ENCODE measurements around the gene VILL. TPM values are rescaled to one million over a fixed set of nuclear protein-coding genes. Genes with fewer than 3 reads are reported as not detected.

VILL gene
- total and polyA plus RNA-seq, 2 donors (not counting 3 experiments of a cell fraction or from before 2014, with no cell fraction given): 9.0 to 10.0 TPM

GRCh38 chr3:37946531-37946889, 44.1 kb upstream of the VILL start:
- no peaks in the 10 kb centered on the region for H3K9me3 ChIP-seq (replicated peaks; ENCODE audit: control insufficient read depth, insufficient read depth, low read length)
- no peak for TF ChIP-seq JUN (IDR thresholded peaks at IDR 0.05; ENCODE audit: borderline replicate concordance, insufficient read depth, insufficient read length, low read depth)
- TF ChIP-seq MAX (IDR thresholded peaks at IDR 0.05; ENCODE audit: insufficient read depth, insufficient read length): no peak
- TF ChIP-seq POLR2A (IDR thresholded peaks at IDR 0.05; ENCODE audit: low read depth, low read length): no peak
- TF ChIP-seq POLR2AphosphoS5 (IDR thresholded peaks at IDR 0.05; ENCODE audit: insufficient read depth, low read depth, low read length): no peak
- TF ChIP-seq MYC (IDR thresholded peaks at IDR 0.05; ENCODE audit: low read depth, low read length): no peak
- TF ChIP-seq CTCF (IDR thresholded peaks at IDR 0.05; ENCODE audit: extremely low read depth in 1 of 2, insufficient read depth in 1 of 2, low read depth in 1 of 2, low read length in 2 of 2): no peak
- TF ChIP-seq EZH2 (IDR thresholded peaks at IDR 0.05; ENCODE audit: borderline replicate concordance, low read depth, low read length, severe bottlenecking): no peak
- TF ChIP-seq FOS (IDR thresholded peaks at IDR 0.05; ENCODE audit: borderline replicate concordance, insufficient read depth, low read length): no peak
- no peak for TF ChIP-seq GATA2 (IDR thresholded peaks at IDR 0.05; ENCODE audit: insufficient read depth, insufficient read length, low read depth, low read length)
- intact Hi-C loops (cut with micrococcal nuclease): loop anchor here (1.0 kb wide), 1 partner anchor 10 kb away; no protein-coding TSS in a partner anchor
- no peak overlapping the region for H2AFZ ChIP-seq (ENCODE audit: low read depth, low read length)
- POLR2A ChIA-PET: no interaction called here
- no peak overlapping the region for H3K4me3 ChIP-seq (replicated peaks in 1 of 3; ENCODE audit: insufficient read depth in 1 of 3, low read depth in 1 of 3, low read length in 3 of 3)
- no peak overlapping the region for H3K4me2 ChIP-seq (ENCODE audit: insufficient read depth, low read length)
- H3K27ac ChIP-seq (ENCODE audit: insufficient read depth, low read depth, low read length): no peak overlapping the region
- no peaks in the 10 kb centered on the region for H3K36me3 ChIP-seq (ENCODE audit: control insufficient read depth in 2 of 2, extremely low read depth in 1 of 2, insufficient read depth in 2 of 2, low read length in 2 of 2)
- CTCF ChIA-PET: interaction anchor here (1.0 to 3.7 kb wide), 7 partner anchors 11 to 92 kb away, joined by 3 to 32 read pairs (median 7); no protein-coding TSS in a partner anchor
- no TSS peak for BruUV-seq (replicated peaks)
- FAIRE-seq (no peak), DNase-seq (ENCODE audit: low read depth, low spot score) (no peak)
- no peaks in the 10 kb centered on the region for H3K9me1 ChIP-seq (replicated peaks; ENCODE audit: control insufficient read depth, extremely low read depth, insufficient read depth, low read length)
- dilution Hi-C loops (cut with MboI; ENCODE audit: extremely low pct_ligation_motif_present, low sequenced_read_pairs): no loop called here
- no peaks in the 10 kb centered on the region for H4K20me1 ChIP-seq (replicated peaks; ENCODE audit: control insufficient read depth, extremely low read depth, insufficient read depth, low read length)
- no peaks in the 10 kb centered on the region for H3K79me2 ChIP-seq (ENCODE audit: control insufficient read depth, insufficient read depth, low read length)
- H3K27me3 ChIP-seq (ENCODE audit: control insufficient read depth in 2 of 2, insufficient read depth in 2 of 2, low read length in 2 of 2): no peaks in the 10 kb centered on the region
- no peak overlapping the region for H3K9ac ChIP-seq (replicated peaks; ENCODE audit: extremely low read depth, insufficient read depth, low read length)
- H3K4me1 ChIP-seq (ENCODE audit: control insufficient read depth, extremely low read depth, insufficient read depth, low read length): peaks cover 27% of the 10 kb centered on the region
